Neural progenitor cell (in vitro differentiated cells): ENCODE results near the gene EMC8. TPM values are rescaled to one million over a fixed set of nuclear protein-coding genes. Genes with fewer than 3 reads are reported as not detected.

Experiments
- DNase-seq: peaks from one replicate; pipeline ENCODE4 v3.0.0-alpha.2; 2016; ENCODE audit warnings: low spot score
- H2AFZ ChIP-seq: fragments of 200-600 bp; sonication (generic); replicated peaks from 2 replicates; pipeline ENCODE4 v1.6.1; 2016; ENCODE audit warnings: antibody characterized with exemption
- H3F3A ChIP-seq: fragments of 200-600 bp; sonication (generic); 2 replicates; pipeline ENCODE4 v1.6.1; 2016; ENCODE audit warnings: antibody characterized with exemption, low read depth
- H3K27ac ChIP-seq: fragments of 200-600 bp; sonication (generic); 2 replicates; pipeline ENCODE4 v1.5.1; 2016; ENCODE audit warnings: mild to moderate bottlenecking
- H3K27me3 ChIP-seq: fragments of 200-600 bp; sonication (generic); 2 replicates; pipeline ENCODE4 v1.6.1; 2016; ENCODE audit warnings: mild to moderate bottlenecking, moderate library complexity
- H3K36me3 ChIP-seq: fragments of 200-600 bp; sonication (generic); 2 replicates; pipeline ENCODE4 v1.5.1; 2016
- H3K4me1 ChIP-seq: fragments of 200-600 bp; sonication (generic); 2 replicates; pipeline ENCODE4 v1.6.1; 2016; ENCODE audit warnings: mixed run types
- H3K4me2 ChIP-seq: fragments of 200-600 bp; sonication (generic); 2 replicates; pipeline ENCODE4 v1.6.1; 2016
- H3K4me3 ChIP-seq: fragments of 200-600 bp; sonication (generic); 2 replicates; pipeline ENCODE4 v1.5.1; 2016
- H3K79me2 ChIP-seq: fragments of 200-600 bp; sonication (generic); 2 replicates; pipeline ENCODE4 v1.6.1; 2016; ENCODE audit warnings: low read depth
- H3K9ac ChIP-seq: fragments of 200-600 bp; sonication (generic); 2 replicates; pipeline ENCODE4 v1.6.1; 2016
- H3K9me3 ChIP-seq: fragments of 200-600 bp; sonication (generic); 2 replicates; pipeline ENCODE4 v1.5.1; 2016; ENCODE audit warnings: low read depth
- H4K20me1 ChIP-seq: fragments of 200-600 bp; sonication (generic); 2 replicates; pipeline ENCODE4 v1.6.1; 2016; ENCODE audit warnings: low read depth
- H3K27ac Mint-ChIP-seq: 3 replicates; pipeline ENCODE4 v1.8.0; 2021; ENCODE audit warnings: mixed read lengths
- H3K27me3 Mint-ChIP-seq: 2 replicates; pipeline ENCODE4 v1.8.0; 2022; ENCODE audit warnings: low read depth, mild to moderate bottlenecking, inconsistent platforms, moderate library complexity, mixed read lengths; ENCODE audit not compliant: insufficient read depth
- H3K36me3 Mint-ChIP-seq: 3 replicates; pipeline ENCODE4 v1.8.0; 2021; ENCODE audit warnings: mixed read lengths
- H3K4me1 Mint-ChIP-seq: 3 replicates; pipeline ENCODE4 v1.8.0; 2021; ENCODE audit warnings: mixed read lengths
- H3K4me3 Mint-ChIP-seq: 3 replicates; pipeline ENCODE4 v1.8.0; 2021; ENCODE audit warnings: mild to moderate bottlenecking, moderate library complexity, mixed read lengths
- H3K9me3 Mint-ChIP-seq: 3 replicates; pipeline ENCODE4 v1.8.0; 2020; ENCODE audit warnings: mixed read lengths
- CTCF ChIP-seq: fragments of 200-600 bp; sonication (generic); IDR thresholded peaks from 2 replicates; pipeline ENCODE4 v1.5.1; 2017; ENCODE audit warnings: antibody characterized with exemption, mild to moderate bottlenecking
- EZH2 ChIP-seq: fragments of 200-600 bp; sonication (generic); IDR thresholded peaks from 2 replicates; pipeline ENCODE4 v1.6.1; 2017; ENCODE audit warnings: antibody characterized with exemption, mild to moderate bottlenecking, moderate library complexity
- EZH2phosphoT487 ChIP-seq: fragments of 200-600 bp; sonication (generic); IDR thresholded peaks from 2 replicates; pipeline ENCODE4 v1.6.1; 2017; ENCODE audit warnings: antibody characterized with exemption
- total RNA-seq: library from RNA; depleted of rRNA; stranded (reverse); fragments of >200 nt; gene quantifications from 2 replicates; pipeline ENCODE4 v1.2.3, GENCODE V29; 2015; ENCODE audit warnings: low replicate concordance

The EMC8 gene
- total RNA-seq, 1 donor from 2014 or later, result 25.1 TPM

- H3K9me3 Mint-ChIP-seq, result no peaks in the 10 kb centered on the region
- peaks cover 4% of the 10 kb centered on the region for H3K27me3 Mint-ChIP-seq
- no peak overlapping the region for H3K9ac ChIP-seq
- H3K79me2 ChIP-seq, result peaks cover 100% of the 10 kb centered on the region
- H3K4me3 ChIP-seq, result no peak overlapping the region
- peak overlapping the region; percentile 89 for H3K4me3 Mint-ChIP-seq
- H2AFZ ChIP-seq, result no peak overlapping the region
- peaks cover 37% of the 10 kb centered on the region for H3K36me3 Mint-ChIP-seq
- no peak overlapping the region for H3K27ac ChIP-seq
- no peaks in the 10 kb centered on the region for H3K4me1 ChIP-seq
- no peak for DNase-seq
- H3K27ac Mint-ChIP-seq, result no peak overlapping the region
- no peaks in the 10 kb centered on the region for H3K9me3 ChIP-seq
- H3F3A ChIP-seq, result peaks cover 4% of the 10 kb centered on the region
- no peak for TF ChIP-seq CTCF
- TF ChIP-seq EZH2, result no peak
- H3K27me3 ChIP-seq, result no peaks in the 10 kb centered on the region
- peaks cover 25% of the 10 kb centered on the region for H3K4me1 Mint-ChIP-seq
- H4K20me1 ChIP-seq, result peaks cover 59% of the 10 kb centered on the region
- H3K36me3 ChIP-seq, result peaks cover 7% of the 10 kb centered on the region
- H3K4me2 ChIP-seq, result no peak overlapping the region
These were observed 2.7 kb downstream of the EMC8 start for GRCh38 chr16:85796599-85796998.

GRCh38 chr16:85796152-85796551 lies 3.2 kb downstream of the EMC8 start:
- no peak for DNase-seq
- Histone ChIP-seq H4K20me1 (peaks cover 54% of the 10 kb centered on the region), H3K4me1 (no peaks in the 10 kb centered on the region), H3K27ac (no peak overlapping the region), H3K79me2 (peaks cover 100% of the 10 kb centered on the region), H2AFZ (no peak overlapping the region), H3K36me3 (peaks cover 3% of the 10 kb centered on the region), H3K4me3 (no peak overlapping the region), H3K4me2 (no peak overlapping the region), H3F3A (peaks cover 4% of the 10 kb centered on the region), H3K9ac (no peak overlapping the region), H3K27me3 (no peaks in the 10 kb centered on the region), H3K9me3 (no peaks in the 10 kb centered on the region)
- TF ChIP-seq CTCF, result no peak
- TF ChIP-seq EZH2phosphoT487, result no peak
- TF ChIP-seq EZH2, result no peak
- Mint-ChIP-seq H3K4me3 (no peak overlapping the region), H3K36me3 (peaks cover 38% of the 10 kb centered on the region), H3K27me3 (peaks cover 5% of the 10 kb centered on the region), H3K9me3 (no peaks in the 10 kb centered on the region), H3K4me1 (peaks cover 22% of the 10 kb centered on the region), H3K27ac (no peak overlapping the region)

GRCh38 chr16:85794696-85795095 lies 4.6 kb downstream of the EMC8 start:
- no peak overlapping the region for H3K4me3 Mint-ChIP-seq
- peaks cover 3% of the 10 kb centered on the region for H3K27me3 Mint-ChIP-seq
- Histone ChIP-seq H3K27ac (no peak overlapping the region), H4K20me1 (peaks cover 44% of the 10 kb centered on the region), H3K9ac (no peak overlapping the region), H3K4me1 (no peaks in the 10 kb centered on the region), H2AFZ (no peak overlapping the region), H3K4me3 (no peak overlapping the region), H3K27me3 (no peaks in the 10 kb centered on the region), H3K4me2 (no peak overlapping the region), H3K79me2 (peaks cover 99% of the 10 kb centered on the region), H3K36me3 (peaks cover 3% of the 10 kb centered on the region), H3K9me3 (no peaks in the 10 kb centered on the region), H3F3A (peaks cover 4% of the 10 kb centered on the region)
- H3K4me1 Mint-ChIP-seq, result peaks cover 11% of the 10 kb centered on the region
- H3K36me3 Mint-ChIP-seq, result peaks cover 38% of the 10 kb centered on the region
- H3K27ac Mint-ChIP-seq, result no peak overlapping the region
- no peaks in the 10 kb centered on the region for H3K9me3 Mint-ChIP-seq
- TF ChIP-seq CTCF (no peak), EZH2phosphoT487 (no peak), EZH2 (no peak)
- DNase-seq, result no peak
